MCF 10A (cell line): Measurements from ENCODE around the gene ENO2. TPM values are rescaled to one million over a fixed set of nuclear protein-coding genes. Genes with fewer than 3 reads are reported as not detected.
A peak's percentile ranks its signal among the peaks of the same experiment; 100 is the strongest.

Experiments
- BruUV-seq: library from RNA; stranded (reverse); fragments of 400-500 nt; replicated peaks from 2 replicates; lab custom pipeline; 2021; lab: Mats Ljungman, UMichigan
- CTCF ChIA-PET: fragments of 300-600 bp; sonication (Branson Sonifier 250); formaldehyde crosslinking; extraction: SDS; loops from one replicate; lab custom pipeline; 2021; ENCODE audit warnings: antibody characterized with exemption, inconsistent platforms; lab: Yijun Ruan, JAX
- POLR2A ChIA-PET: fragments of 300-600, 350-650 bp; sonication (Branson Sonifier 250); formaldehyde crosslinking; extraction: SDS; loops from one replicate; lab custom pipeline; 2020; ENCODE audit warnings: antibody characterized with exemption, inconsistent platforms; lab: Yijun Ruan, JAX
- DNase-seq: peaks from one replicate; pipeline ENCODE4 v3.0.0-alpha.2; 2018; ENCODE audit not compliant: unreplicated experiment
- H3K27ac Mint-ChIP-seq: one replicate; pipeline ENCODE4 v1.8.0; 2022; ENCODE audit warnings: mild to moderate bottlenecking, low read depth, mixed read lengths; ENCODE audit not compliant: unreplicated experiment
- H3K27me3 Mint-ChIP-seq: one replicate; pipeline ENCODE4 v1.8.0; 2022; ENCODE audit warnings: mixed read lengths; ENCODE audit not compliant: insufficient read depth, unreplicated experiment
- H3K36me3 Mint-ChIP-seq: one replicate; pipeline ENCODE4 v1.8.0; 2022; ENCODE audit warnings: mild to moderate bottlenecking, moderate library complexity, mixed read lengths; ENCODE audit not compliant: insufficient read depth, unreplicated experiment
- H3K4me1 Mint-ChIP-seq: one replicate; pipeline ENCODE4 v1.8.0; 2022; ENCODE audit warnings: mixed read lengths; ENCODE audit not compliant: insufficient read depth, unreplicated experiment
- H3K4me3 Mint-ChIP-seq: one replicate; pipeline ENCODE4 v1.8.0; 2022; ENCODE audit warnings: mild to moderate bottlenecking, moderate library complexity, mixed read lengths; ENCODE audit not compliant: unreplicated experiment
- H3K9me3 Mint-ChIP-seq: one replicate; pipeline ENCODE4 v1.8.0; 2022; ENCODE audit warnings: mixed read lengths; ENCODE audit not compliant: unreplicated experiment
- CTCF ChIP-seq: fragments of 200-600 bp; IDR thresholded peaks from one replicate; pipeline ENCODE4 v1.8.0; 2022; ENCODE audit warnings: antibody characterized with exemption, mild to moderate bottlenecking; ENCODE audit not compliant: unreplicated experiment
- intact Hi-C: fragments of 100-400 bp; cut with micrococcal nuclease; formaldehyde crosslinking; loops from 2 replicates; pipeline ENCODE4 v1.14.1; 2022
- total RNA-seq: library from RNA; stranded (reverse); gene quantifications from 2 replicates; pipeline ENCODE4 v1.2.3, GENCODE V29; 2022

ENO2 gene
- total RNA-seq, 1 experiment from 2014 or later: 0.30 TPM

GRCh38 chr12:6909421-6910145 lies 4.8 kb upstream of the ENO2 start:
- BruUV-seq: no TSS peak
- no peak for TF ChIP-seq CTCF
- no peak overlapping the region for H3K4me3 Mint-ChIP-seq
- H3K36me3 Mint-ChIP-seq: no peaks in the 10 kb centered on the region
- intact Hi-C loops: no loop called here
- H3K4me1 Mint-ChIP-seq: peaks cover 2% of the 10 kb centered on the region
- H3K9me3 Mint-ChIP-seq: no peaks in the 10 kb centered on the region
- POLR2A ChIA-PET: interaction anchor here (1.1 to 3.1 kb wide), 4 partner anchors 16 to 53 kb away, joined by 3 to 11 read pairs (median 4); partner anchors contain the start of gene SPSB2
- CTCF ChIA-PET: interaction anchor here (1.0 to 3.1 kb wide), 3 partner anchors 8 to 192 kb away, joined by 3 to 15 read pairs (median 3); no protein-coding TSS in a partner anchor
- no peak overlapping the region for H3K27ac Mint-ChIP-seq
- DNase-seq: no peak
- peaks cover 11% of the 10 kb centered on the region for H3K27me3 Mint-ChIP-seq

GRCh38 chr12:6912164-6912935 lies 2.0 kb upstream of the ENO2 start:
- peaks cover 11% of the 10 kb centered on the region for H3K27me3 Mint-ChIP-seq
- intact Hi-C loops: no loop called here
- CTCF ChIA-PET: interaction anchor here (0.6 to 2.5 kb wide), 4 partner anchors 9 to 996 kb away, joined by 3 to 16 read pairs (median 7); no protein-coding TSS in a partner anchor
- no peak for TF ChIP-seq CTCF
- BruUV-seq: no TSS peak
- no peaks in the 10 kb centered on the region for H3K36me3 Mint-ChIP-seq
- no peak overlapping the region for H3K27ac Mint-ChIP-seq
- no peak for DNase-seq
- no peak overlapping the region for H3K4me3 Mint-ChIP-seq
- POLR2A ChIA-PET: interaction anchor here (0.5 to 1.4 kb wide), 6 partner anchors 10 to 61 kb away, joined by 3 to 4 read pairs (median 3); partner anchors contain the start of genes C12orf57, CDCA3, RNU7-1 and SPSB2
- H3K4me1 Mint-ChIP-seq: peaks cover 8% of the 10 kb centered on the region
- H3K9me3 Mint-ChIP-seq: no peaks in the 10 kb centered on the region

- Mint-ChIP-seq H3K4me3 (peak overlapping the region; percentile 79), H3K27ac (no peak overlapping the region), H3K36me3 (no peaks in the 10 kb centered on the region), H3K27me3 (peaks cover 11% of the 10 kb centered on the region), H3K9me3 (no peaks in the 10 kb centered on the region), H3K4me1 (peaks cover 13% of the 10 kb centered on the region)
- TF ChIP-seq CTCF: no peak
- BruUV-seq: no TSS peak
- DNase-seq: no peak
- CTCF ChIA-PET: no interaction called here
- intact Hi-C loops: no loop called here
- POLR2A ChIA-PET: interaction anchor here (0.6 to 1.1 kb wide), 2 partner anchors 11 to 24 kb away, joined by 3 read pairs; no protein-coding TSS in a partner anchor
Observed at GRCh38 chr12:6914947-6915788, 788 bp downstream of the ENO2 start.
